Endothelial cell of umbilical vein (primary cell): Measurements from ENCODE around the gene BET1L. TPM values are rescaled to one million over a fixed set of nuclear protein-coding genes. Genes with fewer than 3 reads are reported as not detected.

Experiments used
- BruUV-seq: library from RNA; stranded (reverse); fragments of 400-500 nt; replicated peaks from 2 replicates; lab custom pipeline; 2021; lab: Mats Ljungman, UMichigan
- CTCF ChIA-PET: fragments of 300-600, 350-600 bp; sonication (Branson Sonifier 250); formaldehyde crosslinking; loops from one replicate; lab custom pipeline; 2021; ENCODE audit warnings: antibody characterized with exemption, inconsistent platforms; lab: Charles Lee
- POLR2A ChIA-PET: fragments of 300-600, 350-600 bp; sonication (Branson Sonifier 250); formaldehyde crosslinking; loops from one replicate; lab custom pipeline; 2021; ENCODE audit warnings: antibody characterized with exemption, inconsistent platforms; lab: Charles Lee
- DNase-seq: peaks from one replicate; pipeline ENCODE4 v3.0.0-alpha.2; 2011; ENCODE audit warnings: low read depth, low spot score
- FAIRE-seq: peaks from 2 replicates; lab custom pipeline; 2011; peaks lifted over from hg19 to GRCh38; lab: Jason Lieb, UNC
- H2AFZ ChIP-seq: 2 replicates; pipeline ENCODE4 v1.6.0; 2012; ENCODE audit warnings: low read depth, low read length, control low read depth, inconsistent platforms
- H3K27ac ChIP-seq: 2 replicates; pipeline ENCODE4 v1.5.1; 2011; ENCODE audit warnings: low read depth, mild to moderate bottlenecking, control low read depth, low read length, moderate library complexity; ENCODE audit not compliant: insufficient read depth
- H3K27me3 ChIP-seq, 2 experiments: 2 replicates each; pipeline versions ENCODE4 v1.6.0 to v1.6.1; 2011; ENCODE audit warnings: low read length in 2 of 2, mixed read lengths in 1 of 2; ENCODE audit not compliant: control insufficient read depth in 2 of 2, insufficient read depth in 2 of 2
- H3K36me3 ChIP-seq, 2 experiments: 2 replicates in 1 of 2; 3 replicates in 1 of 2; pipeline ENCODE4 v1.5.1; 2011; ENCODE audit warnings: low read length in 2 of 2, mild to moderate bottlenecking in 1 of 2, moderate library complexity in 1 of 2; ENCODE audit not compliant: control insufficient read depth in 2 of 2, insufficient read depth in 2 of 2; ENCODE audit errors: extremely low read depth in 1 of 2
- H3K4me1 ChIP-seq: 3 replicates; pipeline ENCODE4 v1.5.1; 2011; ENCODE audit warnings: mild to moderate bottlenecking, low read length; ENCODE audit not compliant: control insufficient read depth, insufficient read depth; ENCODE audit errors: extremely low read depth
- H3K4me2 ChIP-seq: 2 replicates; pipeline ENCODE4 v1.6.1; 2011; ENCODE audit warnings: low read length, control low read depth, mixed read lengths; ENCODE audit not compliant: insufficient read depth
- H3K4me3 ChIP-seq, 3 experiments: fragments of 200-600 bp in 1 of 3; sonication (generic), shearing (Covaris generic) in 1 of 3; replicated peaks in 1 of 3; 2 replicates each; pipeline ENCODE4 v1.5.1; 2011 to 2016; ENCODE audit warnings: control low read depth in 3 of 3, low read length in 3 of 3, mild to moderate bottlenecking in 2 of 3, inconsistent platforms in 1 of 3, low read depth in 1 of 3, moderate library complexity in 1 of 3; ENCODE audit not compliant: insufficient read depth in 1 of 3
- H3K79me2 ChIP-seq: 2 replicates; pipeline ENCODE4 v1.6.0; 2012; ENCODE audit warnings: low read length, inconsistent platforms; ENCODE audit not compliant: control insufficient read depth, insufficient read depth
- H3K9ac ChIP-seq: replicated peaks from 2 replicates; pipeline ENCODE3; 2011; ENCODE audit warnings: low read length, control low read depth; ENCODE audit not compliant: insufficient read depth; ENCODE audit errors: extremely low read depth
- H3K9me1 ChIP-seq: replicated peaks from 3 replicates; pipeline ENCODE4 v1.6.0; 2011; ENCODE audit warnings: mild to moderate bottlenecking, low read length; ENCODE audit not compliant: control insufficient read depth, insufficient read depth; ENCODE audit errors: extremely low read depth
- H3K9me3 ChIP-seq: replicated peaks from 2 replicates; pipeline ENCODE4 v1.5.1; 2012; ENCODE audit warnings: low read length, inconsistent platforms; ENCODE audit not compliant: control insufficient read depth, insufficient read depth
- H4K20me1 ChIP-seq: replicated peaks from 2 replicates; pipeline ENCODE3; 2011; ENCODE audit warnings: mild to moderate bottlenecking, low read length; ENCODE audit not compliant: control insufficient read depth, insufficient read depth; ENCODE audit errors: extremely low read depth
- EZH2 ChIP-seq: IDR thresholded peaks from 2 replicates; pipeline ENCODE4 v1.6.1; 2012; ENCODE audit warnings: borderline replicate concordance, low read depth, mild to moderate bottlenecking, moderate library complexity, low read length, inconsistent platforms; ENCODE audit not compliant: severe bottlenecking
- FOS ChIP-seq: IDR thresholded peaks from 2 replicates; pipeline ENCODE4 v1.6.1; 2011; ENCODE audit warnings: mild to moderate bottlenecking, low read length, moderate library complexity, borderline replicate concordance; ENCODE audit not compliant: insufficient read depth
- GATA2 ChIP-seq: IDR thresholded peaks from 2 replicates; pipeline ENCODE4 v1.7.0; 2011; ENCODE audit warnings: low read depth, mild to moderate bottlenecking, moderate library complexity, mixed read lengths, low read length; ENCODE audit not compliant: insufficient read length, insufficient read depth
- JUN ChIP-seq: IDR thresholded peaks from 2 replicates; pipeline ENCODE4 v1.6.1; 2011; ENCODE audit warnings: borderline replicate concordance, low read depth; ENCODE audit not compliant: insufficient read length, insufficient read depth
- MYC ChIP-seq: IDR thresholded peaks from one replicate; pipeline ENCODE4 v1.6.1; 2011; ENCODE audit warnings: mild to moderate bottlenecking, low read depth, low read length
- POLR2A ChIP-seq: IDR thresholded peaks from 2 replicates; pipeline ENCODE4 v1.6.1; 2012; ENCODE audit warnings: low read depth, mild to moderate bottlenecking, control low read depth, low read length
- POLR2AphosphoS5 ChIP-seq: IDR thresholded peaks from 2 replicates; pipeline ENCODE4 v1.6.1; 2012; ENCODE audit warnings: low read depth, mild to moderate bottlenecking, control low read depth, low read length, moderate library complexity; ENCODE audit not compliant: insufficient read depth
- dilution Hi-C: fragments of 300-500 bp; cut with MboI; formaldehyde crosslinking; loops from one replicate; pipeline ENCODE4 v1.15.0; 2019; ENCODE audit warnings: low sequenced_read_pairs; ENCODE audit not compliant: extremely low pct_ligation_motif_present
- intact Hi-C: fragments of 100-400 bp; cut with micrococcal nuclease; formaldehyde crosslinking; loops from one replicate; pipeline ENCODE4 v1.10.0; 2022
- polyA plus RNA-seq, 4 experiments: library from polyadenylated mRNA; depleted of rRNA in 3 of 4; stranded (reverse) in 3 of 4; unstranded in 1 of 4; fragments of >200 nt; gene quantifications; 2 replicates each; pipeline versions ENCODE4 v1.2.1 to v1.2.3, GENCODE V29; 2011 to 2012; ENCODE audit warnings: missing spikeins in 1 of 4
- total RNA-seq: library from RNA; stranded (reverse); gene quantifications from 2 replicates; pipeline ENCODE4 v1.2.3, GENCODE V29; 2021
- TF ChIP-seq, protein P1 (sequence below), 2 donors: IDR thresholded peaks; 1 replicate in 1 of 2; 2 replicates in 1 of 2; pipeline ENCODE4 v1.5.1; 2011; ENCODE audit warnings: low read length in 2 of 2, mild to moderate bottlenecking in 2 of 2, moderate library complexity in 2 of 2, control low read depth in 1 of 2, inconsistent platforms in 1 of 2, low read depth in 1 of 2; ENCODE audit not compliant: insufficient read depth in 1 of 2; ENCODE audit errors: extremely low read depth in 1 of 2
- TF ChIP-seq, protein P2 (sequence below): IDR thresholded peaks from 2 replicates; pipeline ENCODE4 v1.6.1; 2011; ENCODE audit not compliant: insufficient read depth, insufficient read length

Gene BET1L
- total and polyA plus RNA-seq, 2 donors (not counting 3 experiments of a cell fraction or from before 2014, with no cell fraction given), result 31.0 to 80.0 TPM

DNA sequence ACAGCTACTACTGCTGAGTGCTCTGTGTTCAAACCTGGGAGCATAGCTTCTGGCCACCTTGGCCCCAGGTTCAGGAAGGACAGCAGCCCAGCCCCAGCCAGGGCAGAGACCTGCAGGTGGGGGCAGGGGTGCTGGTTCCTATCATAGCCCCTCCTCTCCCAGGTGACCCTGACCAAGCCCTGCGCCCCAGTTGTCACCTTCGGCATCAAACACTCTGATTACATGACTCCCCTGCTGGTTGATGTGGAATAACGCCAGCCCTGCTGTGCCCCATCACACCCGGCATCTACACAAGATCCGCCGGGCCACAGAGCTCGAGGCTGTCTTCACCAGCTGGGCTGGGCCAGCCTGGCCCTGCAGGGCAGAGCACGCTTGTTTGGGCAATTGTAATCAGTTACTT lies 7.4 kb downstream of the BET1L start:
- dilution Hi-C loops, result no loop called here
- Histone ChIP-seq H3K9me1 (no peaks in the 10 kb centered on the region), H3K36me3 (peaks cover 0 to 13% of the 10 kb centered on the region in 2 experiments), H3K9me3 (no peaks in the 10 kb centered on the region), H3K79me2 (no peaks in the 10 kb centered on the region), H3K4me2 (no peak overlapping the region), H4K20me1 (no peaks in the 10 kb centered on the region), H3K4me3 (no peak overlapping the region), H2AFZ (no peak overlapping the region), H3K27ac (no peak overlapping the region), H3K4me1 (no peaks in the 10 kb centered on the region), H3K9ac (no peak overlapping the region), H3K27me3 (no peaks in the 10 kb centered on the region)
- FAIRE-seq (no peak), DNase-seq (no peak)
- ChIA-PET POLR2A (no interaction called here), CTCF (no interaction called here)
- no TSS peak for BruUV-seq
- no peak for TF ChIP-seq FOS
- TF ChIP-seq MYC, result no peak
- TF ChIP-seq JUN, result no peak
- TF ChIP-seq, protein P1, sequence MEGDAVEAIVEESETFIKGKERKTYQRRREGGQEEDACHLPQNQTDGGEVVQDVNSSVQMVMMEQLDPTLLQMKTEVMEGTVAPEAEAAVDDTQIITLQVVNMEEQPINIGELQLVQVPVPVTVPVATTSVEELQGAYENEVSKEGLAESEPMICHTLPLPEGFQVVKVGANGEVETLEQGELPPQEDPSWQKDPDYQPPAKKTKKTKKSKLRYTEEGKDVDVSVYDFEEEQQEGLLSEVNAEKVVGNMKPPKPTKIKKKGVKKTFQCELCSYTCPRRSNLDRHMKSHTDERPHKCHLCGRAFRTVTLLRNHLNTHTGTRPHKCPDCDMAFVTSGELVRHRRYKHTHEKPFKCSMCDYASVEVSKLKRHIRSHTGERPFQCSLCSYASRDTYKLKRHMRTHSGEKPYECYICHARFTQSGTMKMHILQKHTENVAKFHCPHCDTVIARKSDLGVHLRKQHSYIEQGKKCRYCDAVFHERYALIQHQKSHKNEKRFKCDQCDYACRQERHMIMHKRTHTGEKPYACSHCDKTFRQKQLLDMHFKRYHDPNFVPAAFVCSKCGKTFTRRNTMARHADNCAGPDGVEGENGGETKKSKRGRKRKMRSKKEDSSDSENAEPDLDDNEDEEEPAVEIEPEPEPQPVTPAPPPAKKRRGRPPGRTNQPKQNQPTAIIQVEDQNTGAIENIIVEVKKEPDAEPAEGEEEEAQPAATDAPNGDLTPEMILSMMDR (IDR thresholded peaks at IDR 0.05; ENCODE audit: extremely low read depth in 1 of 2, insufficient read depth in 1 of 2, low read depth in 1 of 2, low read length in 2 of 2), result no peak
- no peak for TF ChIP-seq EZH2
- TF ChIP-seq POLR2A, result no peak
- no peak for TF ChIP-seq POLR2AphosphoS5
- TF ChIP-seq, protein P2, sequence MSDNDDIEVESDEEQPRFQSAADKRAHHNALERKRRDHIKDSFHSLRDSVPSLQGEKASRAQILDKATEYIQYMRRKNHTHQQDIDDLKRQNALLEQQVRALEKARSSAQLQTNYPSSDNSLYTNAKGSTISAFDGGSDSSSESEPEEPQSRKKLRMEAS, result no peak
- no peak for TF ChIP-seq GATA2
- intact Hi-C loops, result no loop called here
